22Rv1 (cell line): ENCODE measurements around the gene MITD1.
A peak's percentile ranks its signal among the peaks of the same experiment; 100 is the strongest.
"Not testable (repeated sequence)": the region's sequence is repeated elsewhere in the genome, so short reads cannot be mapped to it uniquely, and the experiment has no call there.

Source experiments
- H3K27ac ChIP-seq: fragments of 450-650 bp; 2 replicates; pipeline ENCODE4 v1.5.1; 2017
- ZFX ChIP-seq: fragments of 450-650 bp; IDR thresholded peaks from 2 replicates; pipeline ENCODE4 v1.6.1; 2017; ENCODE audit warnings: antibody characterized with exemption, borderline replicate concordance
- TF ChIP-seq, protein P1 (sequence below): fragments of 450-650 bp; IDR thresholded peaks from 2 replicates; pipeline ENCODE4 v1.5.1; 2017; ENCODE audit warnings: mild to moderate bottlenecking

Gene MITD1

DNA sequence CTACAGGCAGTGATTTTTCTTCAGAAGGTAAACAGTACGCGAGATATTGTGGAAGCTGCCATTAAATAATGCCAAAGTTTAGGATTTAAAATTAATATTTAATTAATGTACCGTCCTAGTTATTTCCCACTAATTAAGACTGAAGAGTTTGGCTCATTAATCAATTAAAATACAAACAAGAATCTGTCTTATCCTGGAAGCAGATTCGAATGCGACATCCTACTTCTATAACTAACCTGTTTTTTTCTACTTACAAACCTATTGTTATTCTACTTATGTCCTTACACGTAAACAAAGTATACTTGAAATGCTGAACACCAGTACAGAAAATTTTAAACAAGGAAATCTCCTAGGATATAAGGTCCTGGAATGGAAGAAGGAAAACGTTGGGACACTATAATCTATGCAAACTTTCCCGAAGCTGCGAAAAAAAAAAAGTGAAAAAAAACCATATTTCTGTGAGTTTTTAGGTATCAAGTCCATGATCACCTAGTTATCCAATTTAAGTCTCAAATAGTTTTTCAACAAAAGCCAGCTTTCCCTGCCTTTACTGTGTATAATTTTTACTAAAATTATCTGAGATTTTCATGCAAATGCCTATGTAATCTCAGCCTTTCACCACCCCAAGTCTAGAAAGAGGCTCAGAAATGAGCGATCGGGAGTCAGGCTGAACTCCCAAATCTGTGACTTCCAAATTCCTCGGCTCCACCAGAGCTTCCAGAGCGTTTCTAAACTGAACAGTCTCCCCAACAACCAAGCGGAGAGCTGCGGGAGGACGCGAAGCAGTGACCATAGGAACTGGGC lies 40.6 kb downstream of the MITD1 start:
- no peak for TF ChIP-seq ZFX
- TF ChIP-seq, protein P1, sequence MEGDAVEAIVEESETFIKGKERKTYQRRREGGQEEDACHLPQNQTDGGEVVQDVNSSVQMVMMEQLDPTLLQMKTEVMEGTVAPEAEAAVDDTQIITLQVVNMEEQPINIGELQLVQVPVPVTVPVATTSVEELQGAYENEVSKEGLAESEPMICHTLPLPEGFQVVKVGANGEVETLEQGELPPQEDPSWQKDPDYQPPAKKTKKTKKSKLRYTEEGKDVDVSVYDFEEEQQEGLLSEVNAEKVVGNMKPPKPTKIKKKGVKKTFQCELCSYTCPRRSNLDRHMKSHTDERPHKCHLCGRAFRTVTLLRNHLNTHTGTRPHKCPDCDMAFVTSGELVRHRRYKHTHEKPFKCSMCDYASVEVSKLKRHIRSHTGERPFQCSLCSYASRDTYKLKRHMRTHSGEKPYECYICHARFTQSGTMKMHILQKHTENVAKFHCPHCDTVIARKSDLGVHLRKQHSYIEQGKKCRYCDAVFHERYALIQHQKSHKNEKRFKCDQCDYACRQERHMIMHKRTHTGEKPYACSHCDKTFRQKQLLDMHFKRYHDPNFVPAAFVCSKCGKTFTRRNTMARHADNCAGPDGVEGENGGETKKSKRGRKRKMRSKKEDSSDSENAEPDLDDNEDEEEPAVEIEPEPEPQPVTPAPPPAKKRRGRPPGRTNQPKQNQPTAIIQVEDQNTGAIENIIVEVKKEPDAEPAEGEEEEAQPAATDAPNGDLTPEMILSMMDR, result no peak
- peak overlapping the region; percentile 90 for H3K27ac ChIP-seq

DNA sequence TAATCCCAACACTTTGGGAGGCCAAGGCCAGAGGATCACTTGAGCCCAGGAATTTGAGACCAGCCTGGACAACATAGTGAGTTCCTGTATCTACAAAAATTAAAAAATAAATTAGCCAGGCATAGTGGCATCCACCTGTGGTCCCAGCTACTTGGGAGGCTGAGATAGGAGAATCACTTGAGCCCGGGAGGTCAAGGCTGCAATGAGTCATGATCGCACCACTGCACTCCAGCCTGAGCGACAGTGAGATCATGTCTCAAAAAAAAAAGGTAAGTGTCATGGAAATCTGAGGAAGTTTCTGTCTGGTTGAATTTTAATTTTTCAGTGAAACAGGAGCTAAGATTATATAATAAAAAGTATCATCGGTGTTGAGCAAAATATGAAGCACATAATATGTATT lies 41.9 kb downstream of the MITD1 start:
- TF ChIP-seq ZFX, result no peak
- TF ChIP-seq, protein P1, result no peak
- H3K27ac ChIP-seq, result no peak overlapping the region

DNA sequence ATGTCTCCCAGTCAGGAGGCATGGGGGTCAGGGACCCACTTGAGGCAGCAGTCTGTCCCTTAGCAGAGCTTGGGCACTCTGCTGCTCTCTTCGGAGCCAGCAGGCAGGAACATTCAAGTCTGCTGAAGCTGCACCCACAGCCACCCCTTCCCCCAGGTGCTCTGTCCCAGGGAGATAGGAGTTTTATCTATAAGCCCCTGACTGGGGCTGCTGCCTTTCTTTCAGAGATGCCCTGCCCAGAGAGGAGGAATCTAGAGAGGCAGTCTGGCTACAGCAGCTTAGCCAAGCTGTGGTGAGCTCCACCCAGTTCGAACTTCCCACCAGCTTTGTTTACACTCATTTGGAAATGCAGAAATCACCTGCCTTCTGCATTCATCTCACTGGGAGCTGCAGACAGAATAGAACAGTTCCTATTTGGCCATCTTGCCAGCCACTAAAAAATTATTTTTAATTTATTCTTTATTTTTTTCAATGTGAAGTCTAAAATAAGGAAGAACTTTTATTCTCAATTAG lies 45.8 kb downstream of the MITD1 start:
- H3K27ac ChIP-seq, result not testable (repeated sequence)

DNA sequence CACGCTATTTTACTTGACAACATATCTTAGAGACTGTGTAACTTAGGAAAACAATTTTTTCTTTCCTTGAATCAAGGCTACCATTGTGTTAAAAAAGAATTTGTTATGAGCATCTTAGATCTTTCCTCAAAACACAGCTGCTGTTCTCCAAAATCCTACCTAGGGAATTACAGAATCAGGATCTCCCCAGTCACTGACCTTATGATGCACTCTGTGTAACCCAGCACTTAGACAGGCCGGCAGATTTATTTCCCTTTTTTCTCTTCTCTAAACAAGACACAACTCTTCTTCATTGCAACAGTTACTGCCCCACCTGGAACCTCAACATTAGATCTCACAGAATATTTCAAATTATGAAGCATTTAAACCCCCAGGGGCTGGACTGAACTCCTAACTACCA lies 52.9 kb downstream of the MITD1 start:
- H3K27ac ChIP-seq, result no peak overlapping the region
- TF ChIP-seq, protein P1, result no peak
- no peak for TF ChIP-seq ZFX
